ENCODE data around the gene NRK.

- no peak for TF ChIP-seq CREB1 (IDR thresholded peaks at IDR 0.05; ENCODE audit: low read depth)
- no peak for TF ChIP-seq REST (IDR thresholded peaks at IDR 0.05; ENCODE audit: low read depth)
- no peak for TF ChIP-seq MAX (IDR thresholded peaks at IDR 0.05)
- no peak for TF ChIP-seq ZBTB7A (IDR thresholded peaks at IDR 0.05; ENCODE audit: low read depth)
- no peak for TF ChIP-seq EP300 (IDR thresholded peaks at IDR 0.05; ENCODE audit: borderline replicate concordance)
- no peak for TF ChIP-seq YY1 (IDR thresholded peaks at IDR 0.05; ENCODE audit: low read depth)
- no peak for TF ChIP-seq FOXM1 (IDR thresholded peaks at IDR 0.05; ENCODE audit: borderline replicate concordance, low read depth)
- no peak for TF ChIP-seq TEAD4 (IDR thresholded peaks at IDR 0.05)
- no peak for TF ChIP-seq RAD21 (IDR thresholded peaks at IDR 0.05; ENCODE audit: low read depth)
- TF ChIP-seq TCF12 (IDR thresholded peaks at IDR 0.05; ENCODE audit: low read depth) = no peak
- no peak for TF ChIP-seq TAF1 (IDR thresholded peaks at IDR 0.05; ENCODE audit: low read depth)
Observed at GRCh38 chrX:106007815-106008214, 185.5 kb downstream of the NRK start.
